ENCODE measurements around the gene PCIF1. TPM values are rescaled to one million over a fixed set of nuclear protein-coding genes. Genes with fewer than 3 reads are reported as not detected.

PCIF1 gene
- total and polyA plus RNA-seq, 9 of the 15 experiments (the other 6 are each of a cell fraction or from before 2014, with no cell fraction given): 5.8 to 29.4 (median 11.3) TPM

DNA sequence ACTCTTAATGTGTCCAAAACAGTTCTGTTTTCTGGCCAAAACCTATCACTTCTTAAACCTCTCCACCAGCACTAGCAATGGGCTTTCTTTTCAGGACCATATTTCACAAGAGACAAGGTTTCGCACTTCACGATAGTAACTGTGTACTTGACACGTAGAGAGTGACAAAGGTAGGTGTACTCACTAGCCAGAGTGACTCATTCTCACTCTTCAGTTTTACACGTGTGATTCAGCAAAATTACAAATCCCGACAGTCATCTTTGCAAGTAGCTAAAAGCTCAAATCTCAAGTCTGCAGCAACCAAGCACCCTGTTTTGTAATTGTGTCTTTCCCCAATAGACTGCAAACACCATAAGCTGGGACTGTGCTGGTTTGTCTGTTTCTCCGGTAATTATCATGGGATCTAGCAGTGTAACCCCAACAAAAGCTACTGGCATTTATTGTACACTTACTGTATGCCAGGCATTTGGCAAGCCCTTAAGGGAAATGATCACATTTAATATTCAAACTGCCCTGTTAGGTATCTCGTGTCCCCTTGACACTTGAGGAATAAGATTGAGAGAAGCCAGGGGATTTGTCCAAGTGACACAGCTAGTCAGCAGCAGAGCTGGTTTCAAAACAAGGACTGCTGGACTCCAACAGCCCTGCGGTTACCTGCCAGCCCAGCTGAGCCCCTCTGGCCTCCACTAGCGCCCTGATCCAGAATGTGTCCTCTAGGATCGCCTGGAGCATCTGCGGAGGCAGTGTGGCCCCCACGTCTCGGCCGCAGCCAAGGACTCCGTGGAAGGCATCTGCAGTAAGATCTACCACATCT lies 9.9 kb downstream of the PCIF1 start (continued):
- no peak for TF ChIP-seq PHB2 (IDR thresholded peaks at IDR 0.05; ENCODE audit: low read depth)
- TF ChIP-seq SIN3A (IDR thresholded peaks at IDR 0.05; ENCODE audit: borderline replicate concordance in 2 of 2, control insufficient read depth in 1 of 2, low read depth in 2 of 2, low read length in 2 of 2): no peak
- TF ChIP-seq ZNF707 (CRISPR knock-in tag; conservative IDR thresholded peaks at IDR 0.05): no peak
- no peak for TF ChIP-seq THRAP3 (IDR thresholded peaks at IDR 0.05; ENCODE audit: borderline replicate concordance)
- TF ChIP-seq TAL1 (IDR thresholded peaks at IDR 0.05): no peak; the same call in 1 of the 2 replicates
- TF ChIP-seq, protein P1, sequence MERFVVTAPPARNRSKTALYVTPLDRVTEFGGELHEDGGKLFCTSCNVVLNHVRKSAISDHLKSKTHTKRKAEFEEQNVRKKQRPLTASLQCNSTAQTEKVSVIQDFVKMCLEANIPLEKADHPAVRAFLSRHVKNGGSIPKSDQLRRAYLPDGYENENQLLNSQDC (CRISPR knock-in tag; IDR thresholded peaks at IDR 0.05): no peak
- TF ChIP-seq PHF21A (IDR thresholded peaks at IDR 0.05; ENCODE audit: borderline replicate concordance, low read depth): no peak
- TF ChIP-seq, protein P2, sequence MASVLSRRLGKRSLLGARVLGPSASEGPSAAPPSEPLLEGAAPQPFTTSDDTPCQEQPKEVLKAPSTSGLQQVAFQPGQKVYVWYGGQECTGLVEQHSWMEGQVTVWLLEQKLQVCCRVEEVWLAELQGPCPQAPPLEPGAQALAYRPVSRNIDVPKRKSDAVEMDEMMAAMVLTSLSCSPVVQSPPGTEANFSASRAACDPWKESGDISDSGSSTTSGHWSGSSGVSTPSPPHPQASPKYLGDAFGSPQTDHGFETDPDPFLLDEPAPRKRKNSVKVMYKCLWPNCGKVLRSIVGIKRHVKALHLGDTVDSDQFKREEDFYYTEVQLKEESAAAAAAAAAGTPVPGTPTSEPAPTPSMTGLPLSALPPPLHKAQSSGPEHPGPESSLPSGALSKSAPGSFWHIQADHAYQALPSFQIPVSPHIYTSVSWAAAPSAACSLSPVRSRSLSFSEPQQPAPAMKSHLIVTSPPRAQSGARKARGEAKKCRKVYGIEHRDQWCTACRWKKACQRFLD (CRISPR knock-in tag; IDR thresholded peaks at IDR 0.05): no peak
- TF ChIP-seq ZNF165 (CRISPR knock-in tag; IDR thresholded peaks at IDR 0.05; ENCODE audit: borderline replicate concordance): no peak
- no peak for TF ChIP-seq ARNT (IDR thresholded peaks at IDR 0.05)
- peak; percentile 84 for TF ChIP-seq MEIS2 (IDR thresholded peaks at IDR 0.05; ENCODE audit: partially characterized antibody)
- no peak for TF ChIP-seq ADNP (tag; IDR thresholded peaks at IDR 0.05)
- TF ChIP-seq, protein P3, sequence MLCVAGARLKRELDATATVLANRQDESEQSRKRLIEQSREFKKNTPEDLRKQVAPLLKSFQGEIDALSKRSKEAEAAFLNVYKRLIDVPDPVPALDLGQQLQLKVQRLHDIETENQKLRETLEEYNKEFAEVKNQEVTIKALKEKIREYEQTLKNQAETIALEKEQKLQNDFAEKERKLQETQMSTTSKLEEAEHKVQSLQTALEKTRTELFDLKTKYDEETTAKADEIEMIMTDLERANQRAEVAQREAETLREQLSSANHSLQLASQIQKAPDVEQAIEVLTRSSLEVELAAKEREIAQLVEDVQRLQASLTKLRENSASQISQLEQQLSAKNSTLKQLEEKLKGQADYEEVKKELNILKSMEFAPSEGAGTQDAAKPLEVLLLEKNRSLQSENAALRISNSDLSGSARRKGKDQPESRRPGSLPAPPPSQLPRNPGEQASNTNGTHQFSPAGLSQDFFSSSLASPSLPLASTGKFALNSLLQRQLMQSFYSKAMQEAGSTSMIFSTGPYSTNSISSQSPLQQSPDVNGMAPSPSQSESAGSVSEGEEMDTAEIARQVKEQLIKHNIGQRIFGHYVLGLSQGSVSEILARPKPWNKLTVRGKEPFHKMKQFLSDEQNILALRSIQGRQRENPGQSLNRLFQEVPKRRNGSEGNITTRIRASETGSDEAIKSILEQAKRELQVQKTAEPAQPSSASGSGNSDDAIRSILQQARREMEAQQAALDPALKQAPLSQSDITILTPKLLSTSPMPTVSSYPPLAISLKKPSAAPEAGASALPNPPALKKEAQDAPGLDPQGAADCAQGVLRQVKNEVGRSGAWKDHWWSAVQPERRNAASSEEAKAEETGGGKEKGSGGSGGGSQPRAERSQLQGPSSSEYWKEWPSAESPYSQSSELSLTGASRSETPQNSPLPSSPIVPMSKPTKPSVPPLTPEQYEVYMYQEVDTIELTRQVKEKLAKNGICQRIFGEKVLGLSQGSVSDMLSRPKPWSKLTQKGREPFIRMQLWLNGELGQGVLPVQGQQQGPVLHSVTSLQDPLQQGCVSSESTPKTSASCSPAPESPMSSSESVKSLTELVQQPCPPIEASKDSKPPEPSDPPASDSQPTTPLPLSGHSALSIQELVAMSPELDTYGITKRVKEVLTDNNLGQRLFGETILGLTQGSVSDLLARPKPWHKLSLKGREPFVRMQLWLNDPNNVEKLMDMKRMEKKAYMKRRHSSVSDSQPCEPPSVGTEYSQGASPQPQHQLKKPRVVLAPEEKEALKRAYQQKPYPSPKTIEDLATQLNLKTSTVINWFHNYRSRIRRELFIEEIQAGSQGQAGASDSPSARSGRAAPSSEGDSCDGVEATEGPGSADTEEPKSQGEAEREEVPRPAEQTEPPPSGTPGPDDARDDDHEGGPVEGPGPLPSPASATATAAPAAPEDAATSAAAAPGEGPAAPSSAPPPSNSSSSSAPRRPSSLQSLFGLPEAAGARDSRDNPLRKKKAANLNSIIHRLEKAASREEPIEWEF (CRISPR knock-in tag; IDR thresholded peaks at IDR 0.05): no peak
- no peak for TF ChIP-seq POLR3G (IDR thresholded peaks at IDR 0.05; ENCODE audit: extremely low read depth, insufficient read length, insufficient replicate concordance)
- TF ChIP-seq MEF2A (IDR thresholded peaks at IDR 0.05; ENCODE audit: control insufficient read depth, low read depth, low read length): no peak
- TF ChIP-seq, protein P4, sequence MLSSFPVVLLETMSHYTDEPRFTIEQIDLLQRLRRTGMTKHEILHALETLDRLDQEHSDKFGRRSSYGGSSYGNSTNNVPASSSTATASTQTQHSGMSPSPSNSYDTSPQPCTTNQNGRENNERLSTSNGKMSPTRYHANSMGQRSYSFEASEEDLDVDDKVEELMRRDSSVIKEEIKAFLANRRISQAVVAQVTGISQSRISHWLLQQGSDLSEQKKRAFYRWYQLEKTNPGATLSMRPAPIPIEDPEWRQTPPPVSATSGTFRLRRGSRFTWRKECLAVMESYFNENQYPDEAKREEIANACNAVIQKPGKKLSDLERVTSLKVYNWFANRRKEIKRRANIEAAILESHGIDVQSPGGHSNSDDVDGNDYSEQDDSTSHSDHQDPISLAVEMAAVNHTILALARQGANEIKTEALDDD (IDR thresholded peaks at IDR 0.05): peak; percentile 69; the same call in 1 of the 2 replicates
- TF ChIP-seq PCBP1 (IDR thresholded peaks at IDR 0.05; ENCODE audit: low read depth, low read length, poor library complexity, severe bottlenecking): no peak
- no peak for TF ChIP-seq SP1 (CRISPR knock-in tag; IDR thresholded peaks at IDR 0.05)
- no peak for TF ChIP-seq YBX1 (IDR thresholded peaks at IDR 0.05)

All from K562 (cell line).